Measurements from ENCODE around the gene AGFG2. TPM values are rescaled to one million over a fixed set of nuclear protein-coding genes. Genes with fewer than 3 reads are reported as not detected.

Gene AGFG2
- total RNA-seq, 2 donors from 2014 or later: 20.4 to 24.6 TPM

- H3K4me3 ChIP-seq: no peak overlapping the region
- no peaks in the 10 kb centered on the region for H3K9me3 ChIP-seq
- 92 to 94% methylated on average over 12 to 21 of the region's 30 CpGs for WGBS, 2 donors
Measured at GRCh38 chr7:100572949-100573675, 34.1 kb downstream of the AGFG2 start.

GRCh38 chr7:100573691-100574361 is 34.8 kb downstream of the AGFG2 start, which contains the start of gene SAP25:
Gene SAP25 (minus strand): TSS chr7:100573900. CDS start chr7:100573742, 158 bp downstream.
- no peak for DNase-seq
- intact Hi-C loops (cut with DNase I): no loop called here

More at GRCh38 chr7:100572949-100573675, 34.1 kb downstream of the AGFG2 start:
- no peak for DNase-seq
- Histone ChIP-seq H3K4me1 (peaks cover 33% of the 10 kb centered on the region), H3K36me3 (replicated peaks in 1 of 2; ENCODE audit: insufficient read depth in 1 of 2, low read depth in 2 of 2) (peaks cover 9 to 20% of the 10 kb centered on the region in 2 donors), H3K27ac (no peak overlapping the region), H3K27me3 (no peaks in the 10 kb centered on the region)
- TF ChIP-seq POLR2A (IDR thresholded peaks at IDR 0.05) (no peak), CTCF (IDR thresholded peaks at IDR 0.05) (no peak)
- intact Hi-C loops (cut with DNase I): no loop called here
- no peak for ATAC-seq

GRCh38 chr7:100574362-100575205 is 35.6 kb downstream of the AGFG2 start:
- no peak for DNase-seq
- WGBS, 2 donors: 92 to 93% methylated on average over 38 to 39 of the region's 44 CpGs
- intact Hi-C loops (cut with DNase I): no loop called here
- Histone ChIP-seq H3K4me1 (peaks cover 18% of the 10 kb centered on the region), H3K27ac (no peak overlapping the region), H3K9me3 (no peaks in the 10 kb centered on the region), H3K4me3 (no peak overlapping the region), H3K27me3 (no peaks in the 10 kb centered on the region), H3K36me3 (replicated peaks in 1 of 2; ENCODE audit: insufficient read depth in 1 of 2, low read depth in 2 of 2) (peaks cover 15 to 26% of the 10 kb centered on the region in 2 donors)
- ATAC-seq: no peak
- no peak for TF ChIP-seq CTCF (IDR thresholded peaks at IDR 0.05)
- TF ChIP-seq POLR2A (IDR thresholded peaks at IDR 0.05): no peak

More at GRCh38 chr7:100573691-100574361, 34.8 kb downstream of the AGFG2 start, which contains the start of gene SAP25:
- Histone ChIP-seq H3K27ac (no peak within 1 kb of the TSS), H3K9me3 (no peaks in the 10 kb centered on the region), H3K36me3 (replicated peaks in 1 of 2; ENCODE audit: insufficient read depth in 1 of 2, low read depth in 2 of 2) (peaks cover 15 to 25% of the 10 kb centered on the region in 2 donors), H3K4me1 (peaks cover 26% of the 10 kb centered on the region), H3K4me3 (no peak within 1 kb of the TSS), H3K27me3 (no peaks in the 10 kb centered on the region)
- TF ChIP-seq CTCF (IDR thresholded peaks at IDR 0.05) (no peak), POLR2A (IDR thresholded peaks at IDR 0.05) (no peak)
- ATAC-seq: no peak
- 90 to 93% methylated on average over 34 to 43 of the region's 70 CpGs for WGBS, 2 donors

GRCh38 chr7:100575206-100575631 is 36.2 kb downstream of the AGFG2 start:
- intact Hi-C loops (cut with DNase I): no loop called here
- ATAC-seq (no peak), DNase-seq (no peak)
- Histone ChIP-seq H3K27ac (no peak overlapping the region), H3K36me3 (replicated peaks in 1 of 2; ENCODE audit: insufficient read depth in 1 of 2, low read depth in 2 of 2) (peaks cover 21 to 29% of the 10 kb centered on the region in 2 donors), H3K4me1 (peaks cover 12% of the 10 kb centered on the region), H3K4me3 (no peak overlapping the region), H3K27me3 (no peaks in the 10 kb centered on the region), H3K9me3 (no peaks in the 10 kb centered on the region)
- 61 to 83% methylated on average over 7 to 13 of the region's 14 CpGs for WGBS, 2 donors
- TF ChIP-seq POLR2A (IDR thresholded peaks at IDR 0.05): no peak
- TF ChIP-seq CTCF (IDR thresholded peaks at IDR 0.05): no peak
